SW 1271 (cell line): ENCODE data around the gene BCL2L1.
"Not testable (repeated sequence)": the region's sequence is repeated elsewhere in the genome, so short reads cannot be mapped to it uniquely, and the experiment has no call there.

Source experiments
- DNase-seq, 2 experiments: peaks; one replicate each; lab custom pipeline; 2025; lab: John Stamatoyannopoulos, UW

The BCL2L1 gene

DNA sequence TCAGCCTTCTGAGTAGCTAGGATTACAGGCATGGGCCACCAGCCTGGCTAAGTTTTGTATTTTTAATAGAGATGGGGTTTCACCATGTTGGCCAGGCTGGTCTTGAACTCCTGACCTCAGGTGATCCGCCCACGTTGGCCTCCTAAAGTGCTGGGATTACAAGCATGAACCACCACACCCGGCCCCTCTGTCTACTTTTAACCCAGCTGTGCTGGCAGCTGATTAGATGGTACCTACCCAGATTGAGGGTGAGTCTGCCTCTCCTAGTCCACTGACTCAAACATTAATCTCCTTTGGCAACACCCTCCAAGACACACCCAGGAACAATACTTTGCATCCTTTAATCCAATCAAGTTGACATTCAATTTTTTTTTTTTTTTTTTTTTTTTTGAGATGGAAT is 74.6 kb downstream of the BCL2L1 start:
- DNase-seq = not testable (repeated sequence)

GRCh38 chr20:31644701-31645100 is 78.0 kb downstream of the BCL2L1 start:
- DNase-seq = no peak

DNA sequence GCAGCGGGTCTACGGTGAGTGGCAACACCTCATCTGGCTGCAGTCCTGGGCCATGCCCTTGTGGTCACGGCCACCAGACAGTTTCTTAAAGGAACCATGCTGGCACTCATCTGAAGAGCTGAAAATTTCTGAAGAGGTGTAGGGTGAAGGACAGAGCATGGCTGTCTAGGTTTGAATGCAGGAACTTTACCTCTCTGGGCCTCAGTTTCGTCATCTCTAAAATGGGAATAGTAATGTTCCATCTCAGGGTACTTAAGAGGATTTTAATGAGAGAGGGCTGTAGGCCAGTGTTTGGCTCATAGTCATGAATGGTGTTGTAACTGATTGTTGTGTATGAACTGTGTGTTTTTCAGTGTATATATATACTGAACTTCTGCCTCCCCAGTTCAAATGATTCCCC is 79.1 kb downstream of the BCL2L1 start:
- no peak for DNase-seq

- no peak for DNase-seq
Observed at GRCh38 chr20:31642837-31643236, 79.8 kb downstream of the BCL2L1 start.

GRCh38 chr20:31641391-31641790 is 81.3 kb downstream of the BCL2L1 start:
- DNase-seq = no peak

- no peak for DNase-seq
Observed at GRCh38 chr20:31640259-31640658, 82.4 kb downstream of the BCL2L1 start.

GRCh38 chr20:31638816-31639215 is 83.9 kb downstream of the BCL2L1 start:
- no peak for DNase-seq

- no peak for DNase-seq
Observed at GRCh38 chr20:31638317-31638716, 84.4 kb downstream of the BCL2L1 start.

GRCh38 chr20:31637660-31638059 is 85.0 kb downstream of the BCL2L1 start, which contains the start of gene COX4I2:
TSS of gene COX4I2 (plus strand) at chr20:31637912. CDS start at chr20:31639018, 1,106 bp downstream.
- no peak for DNase-seq

- no peak for DNase-seq
Observed at GRCh38 chr20:31633339-31633914, 89.2 kb downstream of the BCL2L1 start.

GRCh38 chr20:31632548-31633338 is 89.9 kb downstream of the BCL2L1 start:
- no peak for DNase-seq

- no peak for DNase-seq
Observed at GRCh38 chr20:31630187-31630790, 92.4 kb downstream of the BCL2L1 start.

GRCh38 chr20:31628057-31628456 is 94.6 kb downstream of the BCL2L1 start:
- not testable (repeated sequence) for DNase-seq

DNA sequence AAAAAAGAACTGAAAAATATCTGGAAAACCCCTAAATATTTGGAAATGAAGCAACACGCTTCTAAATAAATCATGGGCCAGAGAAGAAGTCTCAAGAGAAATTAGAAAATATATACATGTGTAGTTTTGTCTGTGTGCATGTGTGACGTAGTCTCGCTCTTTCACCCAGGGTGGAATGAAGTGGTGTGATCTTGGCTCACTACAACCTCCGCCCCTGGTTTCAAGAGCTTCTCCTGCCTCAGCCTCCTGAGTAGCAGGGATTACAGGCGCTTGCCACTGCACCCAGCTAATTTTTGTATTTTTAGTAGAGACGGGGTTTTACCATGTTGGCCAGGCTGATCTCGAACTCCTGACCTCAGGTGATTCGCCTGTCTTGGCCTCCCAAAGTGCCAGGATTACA is 96.1 kb downstream of the BCL2L1 start:
- not testable (repeated sequence) for DNase-seq

GRCh38 chr20:31623123-31623505 is 99.6 kb downstream of the BCL2L1 start:
- not testable (repeated sequence) for DNase-seq

- no peak for DNase-seq
Observed at GRCh38 chr20:31620246-31620645, 102.4 kb downstream of the BCL2L1 start.

- DNase-seq = no peak
Observed at GRCh38 chr20:31617432-31618104, 105.1 kb downstream of the BCL2L1 start.

GRCh38 chr20:31615416-31615815 is 107.3 kb downstream of the BCL2L1 start:
- no peak for DNase-seq
